ENCODE results near the gene INTS15.

Gene INTS15

GRCh38 chr7:6607651-6608051, 17.8 kb downstream of the INTS15 start:
- Histone ChIP-seq H3K4me2 (ENCODE audit: insufficient read depth, low read length) (no peak overlapping the region), H2AFZ (ENCODE audit: low read depth, low read length) (no peak overlapping the region), H3K27me3 (ENCODE audit: insufficient read depth, low read length, poor library complexity) (no peaks in the 10 kb centered on the region), H3K79me2 (ENCODE audit: insufficient read depth, low read length) (peaks cover 2% of the 10 kb centered on the region; the same call in 1 of the 2 replicates), H3K9me3 (ENCODE audit: insufficient read depth, low read length, severe bottlenecking) (no peaks in the 10 kb centered on the region), H3K4me1 (ENCODE audit: insufficient read depth, low read length) (no peaks in the 10 kb centered on the region), H3K4me3 (ENCODE audit: low read depth in 1 of 2, low read length in 2 of 2) (no peak overlapping the region), H3K9ac (ENCODE audit: low read depth, low read length) (no peak overlapping the region), H3K36me3 (ENCODE audit: insufficient read depth, low read length) (peaks cover 54% of the 10 kb centered on the region), H3K27ac (ENCODE audit: low read length) (no peak overlapping the region), H4K20me1 (ENCODE audit: insufficient read depth, low read length) (peaks cover 16% of the 10 kb centered on the region)
- TF ChIP-seq CTCF (IDR thresholded peaks at IDR 0.05; ENCODE audit: borderline replicate concordance, extremely low read depth, low read length, poor library complexity, severe bottlenecking), result no peak
- TF ChIP-seq EZH2 (IDR thresholded peaks at IDR 0.05; ENCODE audit: borderline replicate concordance, low read depth, low read length, severe bottlenecking), result no peak
- no peak for DNase-seq
- ATAC-seq (ENCODE audit: insufficient read depth, low read depth), result no peak

GRCh38 chr7:6608081-6608480, 18.3 kb downstream of the INTS15 start:
- H3K9me3 ChIP-seq (ENCODE audit: insufficient read depth, low read length, severe bottlenecking), result no peaks in the 10 kb centered on the region
- no peak overlapping the region for H3K4me3 ChIP-seq (ENCODE audit: low read depth in 1 of 2, low read length in 2 of 2)
- DNase-seq (no peak), ATAC-seq (ENCODE audit: insufficient read depth, low read depth) (no peak)
- no peak overlapping the region for H3K27ac ChIP-seq (ENCODE audit: low read length)
- TF ChIP-seq EZH2 (IDR thresholded peaks at IDR 0.05; ENCODE audit: borderline replicate concordance, low read depth, low read length, severe bottlenecking), result no peak
- TF ChIP-seq CTCF (IDR thresholded peaks at IDR 0.05; ENCODE audit: borderline replicate concordance, extremely low read depth, low read length, poor library complexity, severe bottlenecking), result no peak
- no peaks in the 10 kb centered on the region for H3K27me3 ChIP-seq (ENCODE audit: insufficient read depth, low read length, poor library complexity)
- H3K79me2 ChIP-seq (ENCODE audit: insufficient read depth, low read length), result no peaks in the 10 kb centered on the region
- no peaks in the 10 kb centered on the region for H3K4me1 ChIP-seq (ENCODE audit: insufficient read depth, low read length)
- no peak overlapping the region for H3K4me2 ChIP-seq (ENCODE audit: insufficient read depth, low read length)
- H3K9ac ChIP-seq (ENCODE audit: low read depth, low read length), result no peak overlapping the region
- H4K20me1 ChIP-seq (ENCODE audit: insufficient read depth, low read length), result peaks cover 19% of the 10 kb centered on the region
- no peak overlapping the region for H2AFZ ChIP-seq (ENCODE audit: low read depth, low read length)
- H3K36me3 ChIP-seq (ENCODE audit: insufficient read depth, low read length), result peaks cover 49% of the 10 kb centered on the region

- Histone ChIP-seq H3K4me3 (ENCODE audit: low read depth in 1 of 2, low read length in 2 of 2) (no peak overlapping the region), H4K20me1 (ENCODE audit: insufficient read depth, low read length) (peaks cover 19% of the 10 kb centered on the region), H3K27ac (ENCODE audit: low read length) (no peak overlapping the region), H3K36me3 (ENCODE audit: insufficient read depth, low read length) (peaks cover 42% of the 10 kb centered on the region), H3K4me2 (ENCODE audit: insufficient read depth, low read length) (no peak overlapping the region), H3K27me3 (ENCODE audit: insufficient read depth, low read length, poor library complexity) (no peaks in the 10 kb centered on the region), H3K4me1 (ENCODE audit: insufficient read depth, low read length) (no peaks in the 10 kb centered on the region), H2AFZ (ENCODE audit: low read depth, low read length) (no peak overlapping the region), H3K79me2 (ENCODE audit: insufficient read depth, low read length) (no peaks in the 10 kb centered on the region), H3K9ac (ENCODE audit: low read depth, low read length) (no peak overlapping the region), H3K9me3 (ENCODE audit: insufficient read depth, low read length, severe bottlenecking) (no peaks in the 10 kb centered on the region)
- ATAC-seq (ENCODE audit: insufficient read depth, low read depth) (no peak), DNase-seq (no peak)
- TF ChIP-seq CTCF (IDR thresholded peaks at IDR 0.05; ENCODE audit: borderline replicate concordance, extremely low read depth, low read length, poor library complexity, severe bottlenecking), result no peak
- no peak for TF ChIP-seq EZH2 (IDR thresholded peaks at IDR 0.05; ENCODE audit: borderline replicate concordance, low read depth, low read length, severe bottlenecking)
Observed at GRCh38 chr7:6608794-6609193, 19.0 kb downstream of the INTS15 start.

DNA sequence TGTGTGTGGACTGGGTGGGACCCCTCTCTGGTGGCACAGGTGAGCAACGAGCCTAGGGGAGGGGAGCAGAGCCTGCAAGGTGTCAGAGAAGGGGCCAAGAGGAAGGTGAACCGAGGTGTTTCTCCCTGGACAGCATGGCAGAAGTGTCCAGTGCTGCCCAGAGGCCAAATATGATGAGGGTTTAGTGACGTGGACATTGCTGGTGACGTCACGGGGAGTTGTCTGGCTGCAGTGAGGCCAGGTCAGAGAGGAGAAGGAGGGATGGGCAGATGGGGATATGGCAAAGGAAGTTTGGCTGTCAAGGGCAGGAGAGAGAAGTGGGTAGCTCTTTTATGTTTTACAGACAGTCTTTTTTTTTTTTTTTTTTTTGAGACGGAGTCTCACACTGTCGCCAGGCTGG, 23.0 kb downstream of the INTS15 start:
- H3K36me3 ChIP-seq (ENCODE audit: insufficient read depth, low read length), result peaks cover 7% of the 10 kb centered on the region
- H3K27me3 ChIP-seq (ENCODE audit: insufficient read depth, low read length, poor library complexity), result peaks cover 21% of the 10 kb centered on the region
- no peak for ATAC-seq (ENCODE audit: insufficient read depth, low read depth)
- no peak overlapping the region for H3K4me3 ChIP-seq (ENCODE audit: low read depth in 1 of 2, low read length in 2 of 2)
- DNase-seq, result no peak
- no peaks in the 10 kb centered on the region for H3K9me3 ChIP-seq (ENCODE audit: insufficient read depth, low read length, severe bottlenecking)
- TF ChIP-seq EZH2 (IDR thresholded peaks at IDR 0.05; ENCODE audit: borderline replicate concordance, low read depth, low read length, severe bottlenecking) (no peak), CTCF (IDR thresholded peaks at IDR 0.05; ENCODE audit: borderline replicate concordance, extremely low read depth, low read length, poor library complexity, severe bottlenecking) (no peak)
- peaks cover 7% of the 10 kb centered on the region; the same call in 1 of the 2 replicates for H4K20me1 ChIP-seq (ENCODE audit: insufficient read depth, low read length)
- no peak overlapping the region for H3K27ac ChIP-seq (ENCODE audit: low read length)
- H3K9ac ChIP-seq (ENCODE audit: low read depth, low read length), result no peak overlapping the region
- H2AFZ ChIP-seq (ENCODE audit: low read depth, low read length), result no peak overlapping the region
- peaks cover 11% of the 10 kb centered on the region for H3K4me1 ChIP-seq (ENCODE audit: insufficient read depth, low read length)
- H3K79me2 ChIP-seq (ENCODE audit: insufficient read depth, low read length), result no peaks in the 10 kb centered on the region
- H3K4me2 ChIP-seq (ENCODE audit: insufficient read depth, low read length), result no peak overlapping the region

Measured in DND-41 (cell line).